ENCODE measurements around the gene ROR2.
A peak's percentile ranks its signal among the peaks of the same experiment; 100 is the strongest.

GRCh38 chr9:91515074-91515687, 434.8 kb downstream of the ROR2 start:
- no peak for TF ChIP-seq POLR2A (IDR thresholded peaks at IDR 0.05)
- no peak for TF ChIP-seq CTCF (IDR thresholded peaks at IDR 0.05)
- peak in 1 of 4 donors; percentile 50 for TF ChIP-seq POLR2AphosphoS5 (IDR thresholded peaks at IDR 0.05)
- TF ChIP-seq EP300 (IDR thresholded peaks at IDR 0.05), result peak in 1 of 4 donors; percentile 27
